ENCODE data around the gene GMPS. TPM values are rescaled to one million over a fixed set of nuclear protein-coding genes. Genes with fewer than 3 reads are reported as not detected.
A peak's percentile ranks its signal among the peaks of the same experiment; 100 is the strongest.
"Not testable (repeated sequence)": the region's sequence is repeated elsewhere in the genome, so short reads cannot be mapped to it uniquely, and the experiment has no call there.

GMPS gene
- total RNA-seq, 1 experiment from 2014 or later, result 43.3 TPM

GRCh38 chr3:155861476-155862183, 8.8 kb upstream of the GMPS start:
- Histone ChIP-seq H3K4me2 (ENCODE audit: low read length) (no peak overlapping the region), H3K27me3 (ENCODE audit: low read length) (no peaks in the 10 kb centered on the region), H3K79me2 (ENCODE audit: low read length) (no peaks in the 10 kb centered on the region), H2AFZ (ENCODE audit: low read length) (no peak overlapping the region), H3K36me3 (ENCODE audit: low read depth, low read length) (no peaks in the 10 kb centered on the region), H3K9ac (ENCODE audit: low read length) (no peak overlapping the region), H3K4me3 (ENCODE audit: low read length) (no peak overlapping the region), H3K4me1 (ENCODE audit: insufficient read depth, low read length) (no peaks in the 10 kb centered on the region), H3K9me2 (replicated peaks; ENCODE audit: low read length) (no peaks in the 10 kb centered on the region), H3F3A (ENCODE audit: low read length, unreplicated experiment) (no peaks in the 10 kb centered on the region), H3K9me3 (ENCODE audit: low read length) (no peaks in the 10 kb centered on the region), H4K20me1 (ENCODE audit: low read length) (no peaks in the 10 kb centered on the region), H3K27ac (ENCODE audit: low read length) (no peak overlapping the region)
- CTCF ChIA-PET, result no interaction called here
- DNase-seq (peak; percentile 70), ATAC-seq (0 out of 2 replicates have a peak, but pooled peaks have one; percentile 29)
- POLR2A ChIA-PET (ENCODE audit: unreplicated experiment), result no interaction called here
- no peak for TF ChIP-seq CTCF (conservative IDR thresholded peaks at IDR 0.05; ENCODE audit: low read depth, low read length)
- TF ChIP-seq EZH2 (IDR thresholded peaks at IDR 0.05; ENCODE audit: low read length, unreplicated experiment), result no peak
- TF ChIP-seq EZH2phosphoT487 (IDR thresholded peaks at IDR 0.05; ENCODE audit: borderline replicate concordance, low read length), result no peak
- intact Hi-C loops (cut with micrococcal nuclease), result loop anchor here (2.0 kb wide), 1 partner anchor 159 kb away; no protein-coding TSS in a partner anchor
- BruUV-seq (replicated peaks), result no TSS peak

- H3K36me3 ChIP-seq (ENCODE audit: low read depth, low read length); H3K9ac ChIP-seq (ENCODE audit: low read length); intact Hi-C loops (cut with micrococcal nuclease); H3K27me3 ChIP-seq (ENCODE audit: low read length); H2AFZ ChIP-seq (ENCODE audit: low read length); CTCF ChIA-PET; H3K79me2 ChIP-seq (ENCODE audit: low read length); POLR2A ChIA-PET (ENCODE audit: unreplicated experiment); H3K27ac ChIP-seq (ENCODE audit: low read length); H3F3A ChIP-seq (ENCODE audit: low read length, unreplicated experiment); H3K4me3 ChIP-seq (ENCODE audit: low read length); H3K4me1 ChIP-seq (ENCODE audit: insufficient read depth, low read length); H3K9me2 ChIP-seq (replicated peaks; ENCODE audit: low read length); H3K9me3 ChIP-seq (ENCODE audit: low read length); H4K20me1 ChIP-seq (ENCODE audit: low read length); BruUV-seq (replicated peaks); H3K4me2 ChIP-seq (ENCODE audit: low read length): not testable (repeated sequence)
- peak; percentile 71 for DNase-seq
- ATAC-seq, result 0 out of 2 replicates have a peak, but pooled peaks have one; percentile 12
Measured at GRCh38 chr3:155862290-155862982, 8.0 kb upstream of the GMPS start.

GRCh38 chr3:155863072-155863784, 7.2 kb upstream of the GMPS start:
- BruUV-seq (replicated peaks), result no TSS peak
- CTCF ChIA-PET, result no interaction called here
- Histone ChIP-seq H3K9me3 (ENCODE audit: low read length) (no peaks in the 10 kb centered on the region), H3K36me3 (ENCODE audit: low read depth, low read length) (no peaks in the 10 kb centered on the region), H3K27me3 (ENCODE audit: low read length) (no peaks in the 10 kb centered on the region), H3K27ac (ENCODE audit: low read length) (no peak overlapping the region), H3F3A (ENCODE audit: low read length, unreplicated experiment) (no peaks in the 10 kb centered on the region), H4K20me1 (ENCODE audit: low read length) (no peaks in the 10 kb centered on the region), H3K4me2 (ENCODE audit: low read length) (no peak overlapping the region), H3K79me2 (ENCODE audit: low read length) (no peaks in the 10 kb centered on the region), H3K4me1 (ENCODE audit: insufficient read depth, low read length) (no peaks in the 10 kb centered on the region), H3K9ac (ENCODE audit: low read length) (no peak overlapping the region), H2AFZ (ENCODE audit: low read length) (no peak overlapping the region), H3K4me3 (ENCODE audit: low read length) (no peak overlapping the region), H3K9me2 (replicated peaks; ENCODE audit: low read length) (no peaks in the 10 kb centered on the region)
- intact Hi-C loops (cut with micrococcal nuclease), result no loop called here
- DNase-seq (no peak), ATAC-seq (no peak)
- POLR2A ChIA-PET (ENCODE audit: unreplicated experiment), result no interaction called here
- no peak for TF ChIP-seq EZH2 (IDR thresholded peaks at IDR 0.05; ENCODE audit: low read length, unreplicated experiment)
- no peak for TF ChIP-seq CTCF (conservative IDR thresholded peaks at IDR 0.05; ENCODE audit: low read depth, low read length)
- no peak for TF ChIP-seq EZH2phosphoT487 (IDR thresholded peaks at IDR 0.05; ENCODE audit: borderline replicate concordance, low read length)

Measured in PC-3 (cell line).